Nephron progenitor cell (in vitro differentiated cells): ENCODE measurements around the gene CCDC187.

ENCODE experiments used
- DNase-seq: peaks from one replicate; pipeline ENCODE4 v3.0.0; 2021
- H3K27ac Mint-ChIP-seq: 2 replicates; pipeline ENCODE4 v1.8.0; 2021; ENCODE audit warnings: mild to moderate bottlenecking, moderate library complexity, mixed read lengths
- H3K27me3 Mint-ChIP-seq: 2 replicates; pipeline ENCODE4 v1.8.0; 2021; ENCODE audit warnings: mild to moderate bottlenecking, low read depth, mixed read lengths; ENCODE audit not compliant: poor library complexity
- H3K36me3 Mint-ChIP-seq: 2 replicates; pipeline ENCODE4 v1.8.0; 2021; ENCODE audit warnings: low read depth, mixed read lengths
- H3K4me1 Mint-ChIP-seq: 2 replicates; pipeline ENCODE4 v1.8.0; 2021; ENCODE audit warnings: mixed read lengths
- H3K4me3 Mint-ChIP-seq: 2 replicates; pipeline ENCODE4 v1.8.0; 2021; ENCODE audit warnings: mild to moderate bottlenecking, moderate library complexity, mixed read lengths
- H3K9me3 Mint-ChIP-seq: 2 replicates; pipeline ENCODE4 v1.8.0; 2021; ENCODE audit warnings: mild to moderate bottlenecking, moderate library complexity, mixed read lengths
- CTCF ChIP-seq: fragments of 200-600 bp; sonication (generic); IDR thresholded peaks from 2 replicates; pipeline ENCODE4 v1.5.0; 2021; ENCODE audit warnings: antibody characterized with exemption

Gene CCDC187

GRCh38 chr9:136318111-136318775 is 14.3 kb upstream of the CCDC187 start:
- H3K9me3 Mint-ChIP-seq, result peaks cover 41% of the 10 kb centered on the region
- no peak overlapping the region for H3K27ac Mint-ChIP-seq
- peaks cover 12% of the 10 kb centered on the region for H3K27me3 Mint-ChIP-seq
- no peak overlapping the region for H3K4me3 Mint-ChIP-seq
- peaks cover 38% of the 10 kb centered on the region for H3K4me1 Mint-ChIP-seq
- DNase-seq, result no peak
- peaks cover 7% of the 10 kb centered on the region for H3K36me3 Mint-ChIP-seq
- no peak for TF ChIP-seq CTCF

- H3K4me1 Mint-ChIP-seq, result peaks cover 33% of the 10 kb centered on the region
- H3K36me3 Mint-ChIP-seq, result peaks cover 7% of the 10 kb centered on the region
- peaks cover 12% of the 10 kb centered on the region for H3K27me3 Mint-ChIP-seq
- DNase-seq, result no peak
- H3K4me3 Mint-ChIP-seq, result no peak overlapping the region
- no peak for TF ChIP-seq CTCF
- peaks cover 41% of the 10 kb centered on the region for H3K9me3 Mint-ChIP-seq
- H3K27ac Mint-ChIP-seq, result no peak overlapping the region
These were observed 13.8 kb upstream of the CCDC187 start for GRCh38 chr9:136317695-136318094.

- H3K4me3 Mint-ChIP-seq, result peak overlapping the region; percentile 18
- no peak for DNase-seq
- peaks cover 7% of the 10 kb centered on the region for H3K27me3 Mint-ChIP-seq
- peaks cover 7% of the 10 kb centered on the region for H3K36me3 Mint-ChIP-seq
- H3K27ac Mint-ChIP-seq, result no peak overlapping the region
- peaks cover 27% of the 10 kb centered on the region for H3K4me1 Mint-ChIP-seq
- peaks cover 39% of the 10 kb centered on the region for H3K9me3 Mint-ChIP-seq
- TF ChIP-seq CTCF, result no peak
These were observed 13.2 kb upstream of the CCDC187 start for GRCh38 chr9:136316896-136317676.

- DNase-seq, result no peak
- Mint-ChIP-seq H3K9me3 (peaks cover 36% of the 10 kb centered on the region), H3K27ac (no peak overlapping the region), H3K27me3 (peaks cover 5% of the 10 kb centered on the region), H3K36me3 (peaks cover 7% of the 10 kb centered on the region), H3K4me3 (no peak overlapping the region), H3K4me1 (peaks cover 19% of the 10 kb centered on the region)
- TF ChIP-seq CTCF, result no peak
These were observed 12.4 kb upstream of the CCDC187 start for GRCh38 chr9:136316271-136316751.

- DNase-seq, result no peak
- Mint-ChIP-seq H3K36me3 (peaks cover 7% of the 10 kb centered on the region), H3K4me3 (no peak overlapping the region), H3K27ac (no peak overlapping the region), H3K4me1 (peaks cover 17% of the 10 kb centered on the region), H3K27me3 (peaks cover 4% of the 10 kb centered on the region), H3K9me3 (peaks cover 26% of the 10 kb centered on the region)
- no peak for TF ChIP-seq CTCF
These were observed 11.1 kb upstream of the CCDC187 start for GRCh38 chr9:136314944-136315343.
